SK-N-SH treated with all-trans-retinoic acid at 6 μM for 48 hours (cell line): Measurements from ENCODE around the gene CTNNAL1.

Experiments used
- ATAC-seq: fragments of 200-7000 bp; cut with Tn5 transposase; 3 replicates; pipeline ENCODE4 v1.9.1; 2020; ENCODE audit warnings: mild to moderate bottlenecking, moderate library complexity
- BACH2 ChIP-seq: fragments of 250-450 bp; sonication (Bioruptor Pico); IDR thresholded peaks from 2 replicates; pipeline ENCODE4 v1.9.0; 2021; ENCODE audit warnings: mild to moderate bottlenecking, borderline replicate concordance
- CREB5 ChIP-seq: fragments of 250-450 bp; sonication (Bioruptor Pico); IDR thresholded peaks from 2 replicates; pipeline ENCODE4 v1.5.1; 2020; ENCODE audit warnings: low read depth, mild to moderate bottlenecking, moderate library complexity
- CSDC2 ChIP-seq: fragments of 250-450 bp; sonication (Bioruptor Pico); IDR thresholded peaks from 2 replicates; pipeline ENCODE4 v1.5.0; 2020; ENCODE audit warnings: mild to moderate bottlenecking, moderate library complexity
- CSRNP3 ChIP-seq: fragments of 250-450 bp; sonication (Bioruptor Pico); IDR thresholded peaks from 2 replicates; pipeline ENCODE4 v1.5.1; 2021; ENCODE audit warnings: mild to moderate bottlenecking, moderate library complexity
- GLIS3 ChIP-seq: fragments of 250-450 bp; sonication (Bioruptor Pico); IDR thresholded peaks from 2 replicates; pipeline ENCODE4 v1.5.0; 2020; ENCODE audit warnings: mild to moderate bottlenecking, moderate library complexity
- ISL1 ChIP-seq: fragments of 250-450 bp; sonication (Bioruptor Pico); IDR thresholded peaks from 2 replicates; pipeline ENCODE4 v2.1.2; 2022; ENCODE audit warnings: mild to moderate bottlenecking, moderate library complexity
- OSR1 ChIP-seq: fragments of 250-450 bp; sonication (Bioruptor Pico); IDR thresholded peaks from 2 replicates; pipeline ENCODE4 v1.8.0; 2022; ENCODE audit warnings: moderate library complexity, mild to moderate bottlenecking, inconsistent platforms
- PATZ1 ChIP-seq: fragments of 250-450 bp; sonication (Bioruptor Pico); IDR thresholded peaks from 2 replicates; pipeline ENCODE4 v1.8.0; 2020; ENCODE audit warnings: mild to moderate bottlenecking, moderate library complexity, borderline replicate concordance
- PPARA ChIP-seq: fragments of 250-450 bp; sonication (Bioruptor Pico); IDR thresholded peaks from 2 replicates; pipeline ENCODE4 v1.5.0; 2020; ENCODE audit warnings: mild to moderate bottlenecking, borderline replicate concordance
- RARB ChIP-seq: fragments of 250-450 bp; sonication (Bioruptor Pico); IDR thresholded peaks from 2 replicates; pipeline ENCODE4 v1.8.0; 2021; ENCODE audit warnings: mild to moderate bottlenecking, moderate library complexity
- SNAI2 ChIP-seq: fragments of 250-450 bp; sonication (Bioruptor Pico); IDR thresholded peaks from 2 replicates; pipeline ENCODE4 v1.5.0; 2020; ENCODE audit warnings: mild to moderate bottlenecking, moderate library complexity
- TOX ChIP-seq: fragments of 250-450 bp; sonication (Bioruptor Pico); IDR thresholded peaks from 2 replicates; pipeline ENCODE4 v1.8.0; 2021; ENCODE audit warnings: mild to moderate bottlenecking, moderate library complexity, borderline replicate concordance
- TSHZ2 ChIP-seq: fragments of 250-450 bp; sonication (Bioruptor Pico); IDR thresholded peaks from 2 replicates; pipeline ENCODE4 v1.5.0; 2020; ENCODE audit warnings: mild to moderate bottlenecking, moderate library complexity
- ZC3H10 ChIP-seq: fragments of 250-450 bp; sonication (Bioruptor Pico); IDR thresholded peaks from 2 replicates; pipeline ENCODE4 v1.5.1; 2021; ENCODE audit warnings: mild to moderate bottlenecking, moderate library complexity
- ZFP3 ChIP-seq: fragments of 250-450 bp; sonication (Bioruptor Pico); IDR thresholded peaks from 2 replicates; pipeline ENCODE4 v1.5.0; 2020; ENCODE audit warnings: mild to moderate bottlenecking, moderate library complexity
- ZFP30 ChIP-seq: fragments of 450-650 bp; formaldehyde crosslinking; IDR thresholded peaks from 2 replicates; pipeline ENCODE4 v1.5.0; 2022; ENCODE audit warnings: mild to moderate bottlenecking, moderate library complexity
- ZNF8 ChIP-seq: fragments of 450-650 bp; formaldehyde crosslinking; IDR thresholded peaks from 2 replicates; pipeline ENCODE4 v1.5.0; 2020; ENCODE audit warnings: mild to moderate bottlenecking, moderate library complexity

The CTNNAL1 gene

GRCh38 chr9:109016132-109016531 lies 2.8 kb upstream of the CTNNAL1 start:
- ATAC-seq, result no peak

GRCh38 chr9:109014608-109015280 lies 1.4 kb upstream of the CTNNAL1 start:
- no peak for ATAC-seq
- TF ChIP-seq TSHZ2 (no peak), BACH2 (no peak), PPARA (CRISPR knock-in tag) (no peak)
- TF ChIP-seq, all 23 proteins: peak for 0

More at GRCh38 chr9:109016132-109016531, 2.8 kb upstream of the CTNNAL1 start:
- TF ChIP-seq BACH2 (no peak), PATZ1 (CRISPR knock-in tag) (no peak), PPARA (CRISPR knock-in tag) (no peak), ZNF8 (CRISPR knock-in tag) (no peak), CSRNP3 (CRISPR knock-in tag) (no peak), RARB (no peak), SNAI2 (CRISPR knock-in tag) (no peak), TSHZ2 (no peak)

- TF ChIP-seq TSHZ2, result no peak
- TF ChIP-seq RARB, result no peak
- no peak for TF ChIP-seq TOX (CRISPR knock-in tag)
- TF ChIP-seq, all 23 proteins: peak for 0
- ATAC-seq, result no peak
Measured at GRCh38 chr9:109013679-109014607, 644 bp upstream of the CTNNAL1 start.

GRCh38 chr9:109012009-109012875 lies 1.1 kb downstream of the CTNNAL1 start:
- peak; percentile 74 for ATAC-seq
- TF ChIP-seq CSDC2, result no peak
- no peak for TF ChIP-seq GLIS3 (CRISPR knock-in tag)
- TF ChIP-seq PPARA (CRISPR knock-in tag), result no peak
- no peak for TF ChIP-seq TOX (CRISPR knock-in tag)
- no peak for TF ChIP-seq OSR1 (CRISPR knock-in tag)
- TF ChIP-seq SNAI2 (CRISPR knock-in tag), result no peak
- TF ChIP-seq ZC3H10 (CRISPR knock-in tag), result no peak
- TF ChIP-seq CREB5 (CRISPR knock-in tag), result no peak
- no peak for TF ChIP-seq ZFP3 (CRISPR knock-in tag)
- no peak for TF ChIP-seq ZFP30 (CRISPR knock-in tag)
- TF ChIP-seq ISL1 (CRISPR knock-in tag), result no peak
